GM12892 (cell line): Measurements from ENCODE around the gene CNDP2.

Source experiments
- POLR2A ChIP-seq: IDR thresholded peaks from 2 replicates; pipeline ENCODE4 v1.6.1; 2011; ENCODE audit warnings: low read depth, low read length, control low read depth
- TAF1 ChIP-seq: IDR thresholded peaks from 2 replicates; pipeline ENCODE4 v1.6.1; 2011; ENCODE audit warnings: low read depth, mild to moderate bottlenecking, control low read depth, low read length, borderline replicate concordance

GRCh38 chr18:74472312-74472711, 23.9 kb upstream of the CNDP2 start:
- no peak for TF ChIP-seq TAF1
- no peak for TF ChIP-seq POLR2A
